ENCODE data around the gene ARFGEF2.

DNA sequence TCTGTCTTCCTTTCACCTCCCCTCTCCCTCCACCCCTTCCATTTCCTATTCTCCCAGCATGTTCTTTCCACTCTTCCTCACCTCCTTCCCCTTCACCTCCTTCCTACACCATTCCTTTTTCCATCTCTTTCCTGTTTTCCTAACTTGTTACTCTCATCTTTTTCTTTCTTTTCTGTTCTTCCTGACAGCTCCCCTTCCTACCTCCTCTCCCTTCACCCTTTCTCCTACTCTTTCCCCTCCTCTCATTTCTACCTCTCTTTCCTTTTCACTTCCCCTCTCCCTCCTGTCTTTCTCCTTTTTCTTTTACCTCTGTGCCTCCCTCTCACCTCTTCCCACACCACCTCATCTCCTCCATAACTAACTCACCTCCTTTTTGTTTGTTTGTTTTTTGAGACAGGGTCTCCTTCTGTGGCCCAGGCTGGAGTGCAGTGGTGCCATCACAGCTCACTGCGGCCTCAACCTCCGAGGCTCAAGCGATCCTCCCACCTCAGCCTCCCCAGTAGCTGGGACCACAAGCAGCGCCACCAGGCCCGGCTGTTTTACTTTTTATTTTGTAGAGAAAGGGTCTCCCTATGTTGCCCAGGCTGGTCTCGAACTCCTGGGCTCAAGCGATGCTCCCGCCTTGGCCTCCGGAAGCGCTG lies 864 bp upstream of the ARFGEF2 start:
- TF ChIP-seq, protein P1, sequence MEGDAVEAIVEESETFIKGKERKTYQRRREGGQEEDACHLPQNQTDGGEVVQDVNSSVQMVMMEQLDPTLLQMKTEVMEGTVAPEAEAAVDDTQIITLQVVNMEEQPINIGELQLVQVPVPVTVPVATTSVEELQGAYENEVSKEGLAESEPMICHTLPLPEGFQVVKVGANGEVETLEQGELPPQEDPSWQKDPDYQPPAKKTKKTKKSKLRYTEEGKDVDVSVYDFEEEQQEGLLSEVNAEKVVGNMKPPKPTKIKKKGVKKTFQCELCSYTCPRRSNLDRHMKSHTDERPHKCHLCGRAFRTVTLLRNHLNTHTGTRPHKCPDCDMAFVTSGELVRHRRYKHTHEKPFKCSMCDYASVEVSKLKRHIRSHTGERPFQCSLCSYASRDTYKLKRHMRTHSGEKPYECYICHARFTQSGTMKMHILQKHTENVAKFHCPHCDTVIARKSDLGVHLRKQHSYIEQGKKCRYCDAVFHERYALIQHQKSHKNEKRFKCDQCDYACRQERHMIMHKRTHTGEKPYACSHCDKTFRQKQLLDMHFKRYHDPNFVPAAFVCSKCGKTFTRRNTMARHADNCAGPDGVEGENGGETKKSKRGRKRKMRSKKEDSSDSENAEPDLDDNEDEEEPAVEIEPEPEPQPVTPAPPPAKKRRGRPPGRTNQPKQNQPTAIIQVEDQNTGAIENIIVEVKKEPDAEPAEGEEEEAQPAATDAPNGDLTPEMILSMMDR (IDR thresholded peaks at IDR 0.05; ENCODE audit: poor library complexity, severe bottlenecking) = no peak
- TF ChIP-seq EZH2 (IDR thresholded peaks at IDR 0.05; ENCODE audit: borderline replicate concordance, insufficient read depth, low read length, poor library complexity, severe bottlenecking) (no peak), EP300 (conservative IDR thresholded peaks at IDR 0.05; ENCODE audit: poor library complexity, severe bottlenecking) (no peak), MXI1 (conservative IDR thresholded peaks at IDR 0.05; ENCODE audit: poor library complexity, severe bottlenecking) (no peak), RAD21 (conservative IDR thresholded peaks at IDR 0.05) (no peak), TAF1 (IDR thresholded peaks at IDR 0.05; ENCODE audit: low read depth) (no peak), POLR2AphosphoS5 (IDR thresholded peaks at IDR 0.05) (no peak)
